K562 (cell line): ENCODE data around the gene MED15. TPM values are rescaled to one million over a fixed set of nuclear protein-coding genes. Genes with fewer than 3 reads are reported as not detected.

Experiments used
- CHD2 ChIP-seq: IDR thresholded peaks from 2 replicates; pipeline ENCODE4 v1.6.1; 2011; ENCODE audit warnings: low read depth, low read length
- ERF ChIP-seq: fragments of 450-650 bp; formaldehyde crosslinking; IDR thresholded peaks from 2 replicates; pipeline ENCODE4 v1.4.0; 2020; ENCODE audit warnings: mild to moderate bottlenecking, mixed read lengths
- GTF2E2 ChIP-seq: fragments of 200-800 bp; sonication (Bioruptor generic); IDR thresholded peaks from 2 replicates; pipeline ENCODE4 v1.6.1; 2016; ENCODE audit warnings: missing genetic modification characterization, missing compliant biosample characterization
- LARP7 ChIP-seq: fragments of 450-650 bp; IDR thresholded peaks from 2 replicates; pipeline ENCODE4 v1.6.1; 2016
- MAFF ChIP-seq: IDR thresholded peaks from 2 replicates; pipeline ENCODE4 v1.6.1; 2012; ENCODE audit warnings: low read length, improper control_type of control experiment
- PHB2 ChIP-seq: fragments of 450-650 bp; IDR thresholded peaks from 2 replicates; pipeline ENCODE4 v1.6.1; 2017; ENCODE audit warnings: low read depth
- POLR2H ChIP-seq: IDR thresholded peaks from 2 replicates; pipeline ENCODE4 v1.6.1; 2016; ENCODE audit warnings: missing genetic modification characterization, low read depth, mild to moderate bottlenecking, control low read depth, missing compliant biosample characterization, moderate library complexity
- POLR3G ChIP-seq: IDR thresholded peaks from 2 replicates; pipeline ENCODE4 v1.6.1; 2011; ENCODE audit not compliant: insufficient read length, insufficient replicate concordance; ENCODE audit errors: extremely low read depth
- PRMT5 ChIP-seq: sonication (generic); formaldehyde crosslinking; IDR thresholded peaks from 2 replicates; pipeline ENCODE4 v1.5.0; 2020; ENCODE audit warnings: missing genetic modification reagents
- RBM34 ChIP-seq: fragments of 200-400 bp; formaldehyde crosslinking; IDR thresholded peaks from 2 replicates; pipeline ENCODE4 v1.6.1; 2018; ENCODE audit warnings: low read length, borderline replicate concordance; ENCODE audit not compliant: insufficient read depth
- RUNX1 ChIP-seq: sonication (generic); IDR thresholded peaks from 2 replicates; pipeline ENCODE4 v1.6.1; 2016; ENCODE audit warnings: antibody characterized with exemption, low read depth
- TAF7 ChIP-seq: fragments of 450-650 bp; IDR thresholded peaks from 2 replicates; pipeline ENCODE4 v1.6.1; 2016; ENCODE audit warnings: missing genetic modification characterization, missing compliant biosample characterization
- THRAP3 ChIP-seq: fragments of 450-650 bp; IDR thresholded peaks from 2 replicates; pipeline ENCODE4 v1.6.1; 2016; ENCODE audit warnings: mild to moderate bottlenecking, inconsistent platforms, borderline replicate concordance
- XRCC5 ChIP-seq: fragments of 200-400 bp; formaldehyde crosslinking; IDR thresholded peaks from 2 replicates; pipeline ENCODE4 v1.6.1; 2017; ENCODE audit warnings: low read depth, mild to moderate bottlenecking, low read length
- ZKSCAN1 ChIP-seq: fragments of 150-350 bp; IDR thresholded peaks from 2 replicates; pipeline ENCODE4 v1.6.1; 2016; ENCODE audit warnings: low read depth, low read length
- polyA plus RNA-seq, 8 experiments: library from polyadenylated mRNA; depleted of rRNA in 4 of 8; stranded (reverse) in 5 of 8; unstranded in 3 of 8; fragments of >200 nt; fragmentation: Nextera tagmentation in 2 of 8; fragmentation: Illumina TruSeq in 1 of 8; extraction: Ambion mirVana in 2 of 8; extraction: Trizol in 1 of 8; gene quantifications; 2 replicates each; pipeline versions ENCODE4 v1.2.1 to v1.2.3, GENCODE V29; 2011 to 2014; ENCODE audit warnings: inconsistent platforms in 1 of 8, missing spikeins in 1 of 8
- total RNA-seq, 7 experiments: library from RNA; depleted of rRNA in 6 of 7; stranded (reverse); fragments of >200 nt in 6 of 7; fragmentation: Illumina TruSeq in 2 of 7; extraction: Trizol in 2 of 7; gene quantifications; 2 replicates each; pipeline versions ENCODE4 v1.2.1 to v1.2.3, GENCODE V29; 2011 to 2021; ENCODE audit warnings: low replicate concordance in 1 of 7
- TF ChIP-seq, protein P1 (sequence below): sonication (generic); formaldehyde crosslinking; IDR thresholded peaks from 2 replicates; pipeline ENCODE4 v1.8.1; 2023; ENCODE audit warnings: mild to moderate bottlenecking, missing genetic modification reagents
- TF ChIP-seq, protein P2 (sequence below): IDR thresholded peaks from 3 replicates; pipeline ENCODE4 v1.6.1; 2011; ENCODE audit warnings: borderline replicate concordance, mild to moderate bottlenecking, moderate library complexity; ENCODE audit not compliant: insufficient read length; ENCODE audit errors: extremely low read depth
- TF ChIP-seq, protein P3 (sequence below): IDR thresholded peaks from 3 replicates; pipeline ENCODE4 v1.6.1; 2011; ENCODE audit warnings: borderline replicate concordance, mild to moderate bottlenecking; ENCODE audit not compliant: insufficient read length, insufficient read depth
- TF ChIP-seq, protein P4 (sequence below): conservative IDR thresholded peaks from 2 replicates; pipeline ENCODE4 v1.6.1; 2011; ENCODE audit warnings: low read depth, mild to moderate bottlenecking, low read length; ENCODE audit not compliant: control insufficient read depth

MED15 gene
- total and polyA plus RNA-seq, 9 of the 15 experiments (the other 6 are each of a cell fraction or from before 2014, with no cell fraction given) = 4.0 to 271 (median 60.1) TPM

DNA sequence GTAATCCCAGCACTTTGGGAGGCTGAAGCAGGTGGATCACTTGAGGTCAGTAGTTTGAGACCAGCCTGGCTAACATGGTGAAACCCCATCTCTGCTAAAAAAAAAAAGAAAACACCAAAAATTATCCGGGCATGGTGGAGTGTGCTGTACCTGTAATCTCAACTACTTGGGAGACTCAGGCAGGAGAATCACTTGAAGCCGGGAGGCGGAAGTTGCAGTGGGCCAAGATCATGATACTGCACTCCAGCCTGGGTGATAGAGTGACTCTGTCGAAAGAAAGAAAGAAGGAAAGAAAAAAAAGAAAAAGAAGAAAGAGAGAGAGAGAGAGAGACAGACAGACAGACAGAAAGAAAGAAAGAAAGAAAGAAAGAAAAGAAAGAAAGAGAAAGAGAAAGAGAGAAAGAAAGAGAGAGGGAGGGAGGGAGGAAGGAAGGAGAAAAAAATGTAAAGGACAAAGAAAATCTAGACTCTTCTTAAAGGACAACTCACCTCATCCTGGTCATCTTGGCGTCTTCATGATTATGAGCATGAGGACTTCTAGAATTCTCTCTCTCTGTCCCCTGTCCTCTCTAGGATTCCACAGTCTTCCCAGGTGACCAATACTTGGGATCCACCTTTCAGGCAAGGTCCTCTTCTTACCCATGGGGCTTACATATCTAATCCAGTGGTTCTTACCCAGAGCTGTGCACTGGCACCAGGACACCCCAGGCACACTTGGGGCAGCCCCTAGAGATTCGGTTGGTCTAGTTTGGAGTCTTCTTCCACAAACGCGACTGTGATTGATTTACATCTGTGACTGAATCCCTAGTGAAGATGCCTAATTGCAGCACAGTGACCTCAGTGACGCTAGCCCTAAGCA is 120.9 kb downstream of the MED15 start (continued):
- TF ChIP-seq POLR3G (no peak), RUNX1 (no peak), TAF7 (tag) (no peak), RBM34 (no peak), PHB2 (peak; percentile 71; the same call in 1 of the 2 replicates), XRCC5 (no peak), ZKSCAN1 (no peak), ERF (CRISPR knock-in tag) (no peak), POLR2H (tag) (no peak), GTF2E2 (tag) (no peak), THRAP3 (no peak), PRMT5 (CRISPR knock-in tag) (no peak), CHD2 (no peak), MAFF (no peak), LARP7 (peak; percentile 95; the same call in 1 of the 2 replicates)
- TF ChIP-seq, protein P1, sequence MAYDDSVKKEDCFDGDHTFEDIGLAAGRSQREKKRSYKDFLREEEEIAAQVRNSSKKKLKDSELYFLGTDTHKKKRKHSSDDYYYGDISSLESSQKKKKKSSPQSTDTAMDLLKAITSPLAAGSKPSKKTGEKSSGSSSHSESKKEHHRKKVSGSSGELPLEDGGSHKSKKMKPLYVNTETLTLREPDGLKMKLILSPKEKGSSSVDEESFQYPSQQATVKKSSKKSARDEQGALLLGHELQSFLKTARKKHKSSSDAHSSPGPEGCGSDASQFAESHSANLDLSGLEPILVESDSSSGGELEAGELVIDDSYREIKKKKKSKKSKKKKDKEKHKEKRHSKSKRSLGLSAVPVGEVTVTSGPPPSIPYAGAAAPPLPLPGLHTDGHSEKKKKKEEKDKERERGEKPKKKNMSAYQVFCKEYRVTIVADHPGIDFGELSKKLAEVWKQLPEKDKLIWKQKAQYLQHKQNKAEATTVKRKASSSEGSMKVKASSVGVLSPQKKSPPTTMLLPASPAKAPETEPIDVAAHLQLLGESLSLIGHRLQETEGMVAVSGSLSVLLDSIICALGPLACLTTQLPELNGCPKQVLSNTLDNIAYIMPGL (CRISPR knock-in tag) = no peak
- TF ChIP-seq, protein P2, sequence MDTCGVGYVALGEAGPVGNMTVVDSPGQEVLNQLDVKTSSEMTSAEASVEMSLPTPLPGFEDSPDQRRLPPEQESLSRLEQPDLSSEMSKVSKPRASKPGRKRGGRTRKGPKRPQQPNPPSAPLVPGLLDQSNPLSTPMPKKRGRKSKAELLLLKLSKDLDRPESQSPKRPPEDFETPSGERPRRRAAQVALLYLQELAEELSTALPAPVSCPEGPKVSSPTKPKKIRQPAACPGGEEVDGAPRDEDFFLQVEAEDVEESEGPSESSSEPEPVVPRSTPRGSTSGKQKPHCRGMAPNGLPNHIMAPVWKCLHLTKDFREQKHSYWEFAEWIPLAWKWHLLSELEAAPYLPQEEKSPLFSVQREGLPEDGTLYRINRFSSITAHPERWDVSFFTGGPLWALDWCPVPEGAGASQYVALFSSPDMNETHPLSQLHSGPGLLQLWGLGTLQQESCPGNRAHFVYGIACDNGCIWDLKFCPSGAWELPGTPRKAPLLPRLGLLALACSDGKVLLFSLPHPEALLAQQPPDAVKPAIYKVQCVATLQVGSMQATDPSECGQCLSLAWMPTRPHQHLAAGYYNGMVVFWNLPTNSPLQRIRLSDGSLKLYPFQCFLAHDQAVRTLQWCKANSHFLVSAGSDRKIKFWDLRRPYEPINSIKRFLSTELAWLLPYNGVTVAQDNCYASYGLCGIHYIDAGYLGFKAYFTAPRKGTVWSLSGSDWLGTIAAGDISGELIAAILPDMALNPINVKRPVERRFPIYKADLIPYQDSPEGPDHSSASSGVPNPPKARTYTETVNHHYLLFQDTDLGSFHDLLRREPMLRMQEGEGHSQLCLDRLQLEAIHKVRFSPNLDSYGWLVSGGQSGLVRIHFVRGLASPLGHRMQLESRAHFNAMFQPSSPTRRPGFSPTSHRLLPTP = no peak
- TF ChIP-seq, protein P3, sequence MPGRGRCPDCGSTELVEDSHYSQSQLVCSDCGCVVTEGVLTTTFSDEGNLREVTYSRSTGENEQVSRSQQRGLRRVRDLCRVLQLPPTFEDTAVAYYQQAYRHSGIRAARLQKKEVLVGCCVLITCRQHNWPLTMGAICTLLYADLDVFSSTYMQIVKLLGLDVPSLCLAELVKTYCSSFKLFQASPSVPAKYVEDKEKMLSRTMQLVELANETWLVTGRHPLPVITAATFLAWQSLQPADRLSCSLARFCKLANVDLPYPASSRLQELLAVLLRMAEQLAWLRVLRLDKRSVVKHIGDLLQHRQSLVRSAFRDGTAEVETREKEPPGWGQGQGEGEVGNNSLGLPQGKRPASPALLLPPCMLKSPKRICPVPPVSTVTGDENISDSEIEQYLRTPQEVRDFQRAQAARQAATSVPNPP = no peak
- TF ChIP-seq, protein P4, sequence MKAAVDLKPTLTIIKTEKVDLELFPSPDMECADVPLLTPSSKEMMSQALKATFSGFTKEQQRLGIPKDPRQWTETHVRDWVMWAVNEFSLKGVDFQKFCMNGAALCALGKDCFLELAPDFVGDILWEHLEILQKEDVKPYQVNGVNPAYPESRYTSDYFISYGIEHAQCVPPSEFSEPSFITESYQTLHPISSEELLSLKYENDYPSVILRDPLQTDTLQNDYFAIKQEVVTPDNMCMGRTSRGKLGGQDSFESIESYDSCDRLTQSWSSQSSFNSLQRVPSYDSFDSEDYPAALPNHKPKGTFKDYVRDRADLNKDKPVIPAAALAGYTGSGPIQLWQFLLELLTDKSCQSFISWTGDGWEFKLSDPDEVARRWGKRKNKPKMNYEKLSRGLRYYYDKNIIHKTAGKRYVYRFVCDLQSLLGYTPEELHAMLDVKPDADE = 0 out of 2 replicates have a peak, but pooled peaks have one; percentile 57
